A549 (cell line): ENCODE results near the gene UBXN10.

Source experiments
- JUNB ChIP-seq: fragments of >200 bp; sonication (Bioruptor Twin); formaldehyde crosslinking; IDR thresholded peaks from 2 replicates; pipeline ENCODE4 v1.6.1; 2016
- TF ChIP-seq, protein P1 (sequence below): fragments of >200 bp; sonication (Bioruptor Twin); formaldehyde crosslinking; IDR thresholded peaks from 3 replicates; pipeline ENCODE4 v1.5.1; 2016

GRCh38 chr1:20164694-20165202, 21.1 kb upstream of the UBXN10 start:
- TF ChIP-seq, protein P1, sequence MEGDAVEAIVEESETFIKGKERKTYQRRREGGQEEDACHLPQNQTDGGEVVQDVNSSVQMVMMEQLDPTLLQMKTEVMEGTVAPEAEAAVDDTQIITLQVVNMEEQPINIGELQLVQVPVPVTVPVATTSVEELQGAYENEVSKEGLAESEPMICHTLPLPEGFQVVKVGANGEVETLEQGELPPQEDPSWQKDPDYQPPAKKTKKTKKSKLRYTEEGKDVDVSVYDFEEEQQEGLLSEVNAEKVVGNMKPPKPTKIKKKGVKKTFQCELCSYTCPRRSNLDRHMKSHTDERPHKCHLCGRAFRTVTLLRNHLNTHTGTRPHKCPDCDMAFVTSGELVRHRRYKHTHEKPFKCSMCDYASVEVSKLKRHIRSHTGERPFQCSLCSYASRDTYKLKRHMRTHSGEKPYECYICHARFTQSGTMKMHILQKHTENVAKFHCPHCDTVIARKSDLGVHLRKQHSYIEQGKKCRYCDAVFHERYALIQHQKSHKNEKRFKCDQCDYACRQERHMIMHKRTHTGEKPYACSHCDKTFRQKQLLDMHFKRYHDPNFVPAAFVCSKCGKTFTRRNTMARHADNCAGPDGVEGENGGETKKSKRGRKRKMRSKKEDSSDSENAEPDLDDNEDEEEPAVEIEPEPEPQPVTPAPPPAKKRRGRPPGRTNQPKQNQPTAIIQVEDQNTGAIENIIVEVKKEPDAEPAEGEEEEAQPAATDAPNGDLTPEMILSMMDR = no peak
- no peak for TF ChIP-seq JUNB
